Upper lobe of left lung (tissue), 4 donors: Measurements from ENCODE around the gene SNTB2.

Experiments
- EP300 ChIP-seq, 4 donors: sonication (generic); formaldehyde crosslinking; IDR thresholded peaks; one replicate each; pipeline ENCODE4 v1.5.1; 2017; ENCODE audit warnings: antibody characterized with exemption in 4 of 4, control low read depth in 2 of 4
- POLR2A ChIP-seq, 4 donors: fragments of 450-650 bp; IDR thresholded peaks; one replicate each; pipeline ENCODE4 v1.5.1; 2016 to 2017; ENCODE audit warnings: antibody characterized with exemption in 4 of 4, mild to moderate bottlenecking in 2 of 4
- POLR2AphosphoS5 ChIP-seq, 2 donors: sonication (generic); formaldehyde crosslinking; IDR thresholded peaks; one replicate each; pipeline ENCODE4 v1.5.1; 2017; ENCODE audit warnings: antibody characterized with exemption in 2 of 2
- TF ChIP-seq, protein P1 (sequence below), 6 experiments: fragments of 450-650 bp in 4 of 6; fragments of 200-600 bp in 2 of 6; sonication (generic) in 2 of 6; IDR thresholded peaks; one replicate each; pipeline ENCODE4 v1.5.1; 2016 to 2019; ENCODE audit warnings: antibody characterized with exemption in 6 of 6

DNA sequence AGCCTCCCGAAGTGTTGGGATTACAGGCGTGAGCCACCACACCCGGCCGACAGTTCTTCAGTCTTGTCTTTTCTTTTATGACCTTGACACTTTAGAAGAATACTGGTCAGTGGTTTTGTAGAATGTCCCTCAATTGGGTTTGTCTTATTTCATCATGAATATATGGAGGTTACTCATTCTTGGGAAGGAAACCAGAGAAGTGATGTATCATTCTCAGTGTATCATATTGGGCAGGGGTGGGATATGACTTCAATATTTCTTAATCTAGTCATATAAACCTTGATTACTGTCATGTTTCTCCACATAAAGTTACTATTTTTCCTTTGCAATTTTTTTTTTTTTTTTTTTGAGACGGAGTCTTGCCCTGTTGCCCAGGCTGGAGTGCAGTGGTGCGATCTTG is 36.9 kb downstream of the SNTB2 start:
- TF ChIP-seq, protein P1, sequence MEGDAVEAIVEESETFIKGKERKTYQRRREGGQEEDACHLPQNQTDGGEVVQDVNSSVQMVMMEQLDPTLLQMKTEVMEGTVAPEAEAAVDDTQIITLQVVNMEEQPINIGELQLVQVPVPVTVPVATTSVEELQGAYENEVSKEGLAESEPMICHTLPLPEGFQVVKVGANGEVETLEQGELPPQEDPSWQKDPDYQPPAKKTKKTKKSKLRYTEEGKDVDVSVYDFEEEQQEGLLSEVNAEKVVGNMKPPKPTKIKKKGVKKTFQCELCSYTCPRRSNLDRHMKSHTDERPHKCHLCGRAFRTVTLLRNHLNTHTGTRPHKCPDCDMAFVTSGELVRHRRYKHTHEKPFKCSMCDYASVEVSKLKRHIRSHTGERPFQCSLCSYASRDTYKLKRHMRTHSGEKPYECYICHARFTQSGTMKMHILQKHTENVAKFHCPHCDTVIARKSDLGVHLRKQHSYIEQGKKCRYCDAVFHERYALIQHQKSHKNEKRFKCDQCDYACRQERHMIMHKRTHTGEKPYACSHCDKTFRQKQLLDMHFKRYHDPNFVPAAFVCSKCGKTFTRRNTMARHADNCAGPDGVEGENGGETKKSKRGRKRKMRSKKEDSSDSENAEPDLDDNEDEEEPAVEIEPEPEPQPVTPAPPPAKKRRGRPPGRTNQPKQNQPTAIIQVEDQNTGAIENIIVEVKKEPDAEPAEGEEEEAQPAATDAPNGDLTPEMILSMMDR (IDR thresholded peaks at IDR 0.05): no peak
- TF ChIP-seq POLR2A (IDR thresholded peaks at IDR 0.05): no peak
- TF ChIP-seq EP300 (IDR thresholded peaks at IDR 0.05): no peak
- TF ChIP-seq POLR2AphosphoS5 (IDR thresholded peaks at IDR 0.05): no peak
